ENCODE results near the gene CNTNAP2. TPM values are rescaled to one million over a fixed set of nuclear protein-coding genes. Genes with fewer than 3 reads are reported as not detected.

CNTNAP2 gene
- total RNA-seq, 1 donor from 2014 or later, result 0.27 TPM

GRCh38 chr7:146865696-146866095, 749.1 kb downstream of the CNTNAP2 start:
- H3K9me3 Mint-ChIP-seq (ENCODE audit: low read depth), result peaks cover 10% of the 10 kb centered on the region
- H3K4me1 Mint-ChIP-seq (ENCODE audit: low read depth), result peaks cover 4% of the 10 kb centered on the region
- no peak overlapping the region for H3K4me3 Mint-ChIP-seq (ENCODE audit: unreplicated experiment)
- no peaks in the 10 kb centered on the region for H3K27me3 Mint-ChIP-seq (ENCODE audit: low read depth)
- no peaks in the 10 kb centered on the region for H3K36me3 Mint-ChIP-seq (ENCODE audit: low read depth)
- no peak overlapping the region for H3K27ac Mint-ChIP-seq (ENCODE audit: unreplicated experiment)
- TF ChIP-seq CTCF (IDR thresholded peaks at IDR 0.05), result no peak
- DNase-seq (ENCODE audit: low spot score), result no peak

GRCh38 chr7:146874722-146875121, 758.1 kb downstream of the CNTNAP2 start:
- H3K4me1 Mint-ChIP-seq (ENCODE audit: low read depth), result peaks cover 9% of the 10 kb centered on the region
- H3K36me3 Mint-ChIP-seq (ENCODE audit: low read depth), result no peaks in the 10 kb centered on the region
- no peak for DNase-seq (ENCODE audit: low spot score)
- H3K27ac Mint-ChIP-seq (ENCODE audit: unreplicated experiment), result no peak overlapping the region
- no peaks in the 10 kb centered on the region for H3K9me3 Mint-ChIP-seq (ENCODE audit: low read depth)
- no peak overlapping the region for H3K4me3 Mint-ChIP-seq (ENCODE audit: unreplicated experiment)
- no peak for TF ChIP-seq CTCF (IDR thresholded peaks at IDR 0.05)
- H3K27me3 Mint-ChIP-seq (ENCODE audit: low read depth), result no peaks in the 10 kb centered on the region

GRCh38 chr7:146875237-146875785, 758.7 kb downstream of the CNTNAP2 start:
- Mint-ChIP-seq H3K4me1 (ENCODE audit: low read depth) (peaks cover 9% of the 10 kb centered on the region), H3K9me3 (ENCODE audit: low read depth) (no peaks in the 10 kb centered on the region), H3K27ac (ENCODE audit: unreplicated experiment) (no peak overlapping the region)

GRCh38 chr7:146875981-146876380, 759.4 kb downstream of the CNTNAP2 start:
- TF ChIP-seq CTCF (IDR thresholded peaks at IDR 0.05), result no peak
- no peak overlapping the region for H3K27ac Mint-ChIP-seq (ENCODE audit: unreplicated experiment)
- H3K4me3 Mint-ChIP-seq (ENCODE audit: unreplicated experiment), result no peak overlapping the region
- H3K9me3 Mint-ChIP-seq (ENCODE audit: low read depth), result no peaks in the 10 kb centered on the region
- no peaks in the 10 kb centered on the region for H3K27me3 Mint-ChIP-seq (ENCODE audit: low read depth)
- DNase-seq (ENCODE audit: low spot score), result no peak
- no peaks in the 10 kb centered on the region for H3K36me3 Mint-ChIP-seq (ENCODE audit: low read depth)
- peaks cover 9% of the 10 kb centered on the region for H3K4me1 Mint-ChIP-seq (ENCODE audit: low read depth)

More at GRCh38 chr7:146875237-146875785, 758.7 kb downstream of the CNTNAP2 start:
- Mint-ChIP-seq H3K36me3 (ENCODE audit: low read depth) (no peaks in the 10 kb centered on the region), H3K27me3 (ENCODE audit: low read depth) (no peaks in the 10 kb centered on the region), H3K4me3 (ENCODE audit: unreplicated experiment) (no peak overlapping the region)
- no peak for DNase-seq (ENCODE audit: low spot score)
- no peak for TF ChIP-seq CTCF (IDR thresholded peaks at IDR 0.05)

GRCh38 chr7:146876411-146876810, 759.8 kb downstream of the CNTNAP2 start:
- DNase-seq (ENCODE audit: low spot score), result no peak
- Mint-ChIP-seq H3K9me3 (ENCODE audit: low read depth) (no peaks in the 10 kb centered on the region), H3K27ac (ENCODE audit: unreplicated experiment) (no peak overlapping the region), H3K36me3 (ENCODE audit: low read depth) (no peaks in the 10 kb centered on the region), H3K27me3 (ENCODE audit: low read depth) (no peaks in the 10 kb centered on the region), H3K4me3 (ENCODE audit: unreplicated experiment) (no peak overlapping the region), H3K4me1 (ENCODE audit: low read depth) (peaks cover 9% of the 10 kb centered on the region)
- no peak for TF ChIP-seq CTCF (IDR thresholded peaks at IDR 0.05)
